ENCODE results near the gene PGC.
A peak's percentile ranks its signal among the peaks of the same experiment; 100 is the strongest.

Gene PGC

GRCh38 chr6:41692080-41692675 lies 55.0 kb downstream of the PGC start:
- ATAC-seq (ENCODE audit: low read depth) (no peak), DNase-seq (ENCODE audit: low spot score) (no peak)
- Histone ChIP-seq H3K4me3 (ENCODE audit: severe bottlenecking) (no peak overlapping the region), H3K27ac (ENCODE audit: poor library complexity, severe bottlenecking) (no peak overlapping the region), H3K4me1 (ENCODE audit: insufficient read depth, poor library complexity, severe bottlenecking) (no peaks in the 10 kb centered on the region), H3K9me3 (ENCODE audit: severe bottlenecking) (no peaks in the 10 kb centered on the region), H3K27me3 (ENCODE audit: insufficient read depth, poor library complexity, severe bottlenecking) (no peaks in the 10 kb centered on the region), H3K36me3 (ENCODE audit: low read depth) (no peaks in the 10 kb centered on the region)
- TF ChIP-seq, protein P1, sequence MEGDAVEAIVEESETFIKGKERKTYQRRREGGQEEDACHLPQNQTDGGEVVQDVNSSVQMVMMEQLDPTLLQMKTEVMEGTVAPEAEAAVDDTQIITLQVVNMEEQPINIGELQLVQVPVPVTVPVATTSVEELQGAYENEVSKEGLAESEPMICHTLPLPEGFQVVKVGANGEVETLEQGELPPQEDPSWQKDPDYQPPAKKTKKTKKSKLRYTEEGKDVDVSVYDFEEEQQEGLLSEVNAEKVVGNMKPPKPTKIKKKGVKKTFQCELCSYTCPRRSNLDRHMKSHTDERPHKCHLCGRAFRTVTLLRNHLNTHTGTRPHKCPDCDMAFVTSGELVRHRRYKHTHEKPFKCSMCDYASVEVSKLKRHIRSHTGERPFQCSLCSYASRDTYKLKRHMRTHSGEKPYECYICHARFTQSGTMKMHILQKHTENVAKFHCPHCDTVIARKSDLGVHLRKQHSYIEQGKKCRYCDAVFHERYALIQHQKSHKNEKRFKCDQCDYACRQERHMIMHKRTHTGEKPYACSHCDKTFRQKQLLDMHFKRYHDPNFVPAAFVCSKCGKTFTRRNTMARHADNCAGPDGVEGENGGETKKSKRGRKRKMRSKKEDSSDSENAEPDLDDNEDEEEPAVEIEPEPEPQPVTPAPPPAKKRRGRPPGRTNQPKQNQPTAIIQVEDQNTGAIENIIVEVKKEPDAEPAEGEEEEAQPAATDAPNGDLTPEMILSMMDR (IDR thresholded peaks at IDR 0.05; ENCODE audit: poor library complexity, severe bottlenecking) = no peak

DNA sequence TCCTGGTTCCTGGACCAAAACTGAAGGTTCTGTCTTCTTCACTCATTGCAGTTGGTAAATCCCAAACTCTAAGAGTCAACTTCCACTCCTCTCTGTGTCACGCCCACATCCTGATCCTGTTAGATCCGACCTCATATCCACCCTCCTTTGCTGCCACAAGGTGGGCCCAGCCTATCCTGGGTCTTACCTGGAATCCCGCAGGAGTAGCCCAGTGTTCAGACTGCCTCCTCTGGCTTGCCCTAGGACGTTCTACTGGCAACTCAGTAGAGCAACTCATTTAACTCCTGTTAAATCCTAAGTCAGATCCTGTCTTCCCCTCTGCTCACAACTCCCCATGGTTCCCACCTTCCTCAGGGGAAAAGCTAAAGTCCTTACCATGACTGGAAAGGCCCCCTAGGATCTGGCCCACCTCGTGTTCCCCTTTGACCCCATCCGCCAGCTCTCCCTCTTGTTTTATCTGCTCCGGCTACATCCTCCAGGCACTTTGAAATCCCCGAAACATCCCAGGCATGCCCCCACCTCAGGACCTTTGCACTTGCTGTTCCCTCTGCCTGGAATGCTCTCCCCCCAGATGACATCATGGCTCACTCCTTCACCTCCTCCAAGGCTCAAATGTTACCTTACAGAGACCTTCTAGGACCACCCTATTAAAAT lies 55.6 kb downstream of the PGC start:
- H3K4me1 ChIP-seq (ENCODE audit: insufficient read depth, poor library complexity, severe bottlenecking) = no peaks in the 10 kb centered on the region
- H3K36me3 ChIP-seq (ENCODE audit: low read depth) = no peaks in the 10 kb centered on the region
- H3K27ac ChIP-seq (ENCODE audit: poor library complexity, severe bottlenecking) = no peak overlapping the region
- TF ChIP-seq, protein P1 (IDR thresholded peaks at IDR 0.05; ENCODE audit: poor library complexity, severe bottlenecking) = no peak
- ATAC-seq (ENCODE audit: low read depth) (no peak), DNase-seq (ENCODE audit: low spot score) (no peak)
- H3K9me3 ChIP-seq (ENCODE audit: severe bottlenecking) = no peaks in the 10 kb centered on the region
- H3K27me3 ChIP-seq (ENCODE audit: insufficient read depth, poor library complexity, severe bottlenecking) = no peaks in the 10 kb centered on the region
- no peak overlapping the region for H3K4me3 ChIP-seq (ENCODE audit: severe bottlenecking)

GRCh38 chr6:41690541-41691330 lies 56.5 kb downstream of the PGC start:
- H3K36me3 ChIP-seq (ENCODE audit: low read depth) = no peaks in the 10 kb centered on the region
- no peaks in the 10 kb centered on the region for H3K9me3 ChIP-seq (ENCODE audit: severe bottlenecking)
- no peaks in the 10 kb centered on the region for H3K27me3 ChIP-seq (ENCODE audit: insufficient read depth, poor library complexity, severe bottlenecking)
- DNase-seq (ENCODE audit: low spot score) (no peak), ATAC-seq (ENCODE audit: low read depth) (no peak)
- H3K4me3 ChIP-seq (ENCODE audit: severe bottlenecking) = no peak overlapping the region
- TF ChIP-seq, protein P1 (IDR thresholded peaks at IDR 0.05; ENCODE audit: poor library complexity, severe bottlenecking) = no peak
- no peaks in the 10 kb centered on the region for H3K4me1 ChIP-seq (ENCODE audit: insufficient read depth, poor library complexity, severe bottlenecking)
- H3K27ac ChIP-seq (ENCODE audit: poor library complexity, severe bottlenecking) = no peak overlapping the region

DNA sequence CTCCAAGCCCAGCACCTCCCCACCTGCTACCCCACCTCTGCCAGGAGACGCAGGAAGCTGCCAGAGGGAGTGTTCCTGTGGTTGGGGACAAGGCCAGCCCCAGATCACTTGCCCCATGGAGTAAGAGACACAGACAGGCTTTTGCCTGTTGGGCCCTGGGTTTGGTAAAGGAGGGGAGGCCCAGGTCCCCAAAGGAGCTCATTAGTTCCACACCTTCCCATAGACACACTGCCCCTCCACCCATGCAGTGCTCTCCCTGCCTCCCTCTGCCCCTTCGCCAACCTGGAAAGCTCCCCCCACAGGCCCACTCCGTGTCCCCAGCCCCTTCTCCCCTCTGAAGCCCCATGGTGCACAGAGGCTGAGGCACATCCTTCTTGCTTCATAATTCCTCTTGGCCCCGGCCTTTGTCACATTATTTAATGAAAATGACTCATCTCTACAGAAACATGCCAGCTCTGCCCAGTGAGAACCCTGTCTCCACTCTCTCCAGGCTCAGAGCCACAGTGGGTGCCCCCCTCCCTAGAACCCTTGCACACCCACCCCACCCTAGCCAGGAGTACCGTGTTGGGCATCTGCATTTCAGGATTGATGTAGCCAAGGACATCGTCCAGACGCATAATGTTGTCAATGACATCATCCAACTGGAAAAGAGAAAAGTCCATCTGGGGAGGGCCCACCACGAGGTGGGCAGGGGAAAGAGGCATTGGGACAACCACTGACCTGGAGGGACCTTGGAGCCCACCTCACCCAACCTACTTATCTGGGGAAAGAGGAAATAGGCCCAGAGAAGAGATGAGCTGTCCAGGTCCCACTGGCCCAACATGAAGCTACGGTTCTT lies 57.8 kb downstream of the PGC start:
- Histone ChIP-seq H3K4me3 (ENCODE audit: severe bottlenecking) (no peak overlapping the region), H3K9me3 (ENCODE audit: severe bottlenecking) (no peaks in the 10 kb centered on the region), H3K4me1 (ENCODE audit: insufficient read depth, poor library complexity, severe bottlenecking) (no peaks in the 10 kb centered on the region), H3K27me3 (ENCODE audit: insufficient read depth, poor library complexity, severe bottlenecking) (no peaks in the 10 kb centered on the region), H3K27ac (ENCODE audit: poor library complexity, severe bottlenecking) (no peak overlapping the region), H3K36me3 (ENCODE audit: low read depth) (no peaks in the 10 kb centered on the region)
- TF ChIP-seq, protein P1 (IDR thresholded peaks at IDR 0.05; ENCODE audit: poor library complexity, severe bottlenecking) = no peak
- DNase-seq (ENCODE audit: low spot score) (no peak), ATAC-seq (ENCODE audit: low read depth) (peak; percentile 31; the same call in 1 of the 3 replicates)

Measured in RWPE2 (cell line).